Kidney epithelial cell (primary cell): ENCODE data around the gene PDE4B. TPM values are rescaled to one million over a fixed set of nuclear protein-coding genes. Genes with fewer than 3 reads are reported as not detected.
"Not testable (repeated sequence)": the region's sequence is repeated elsewhere in the genome, so short reads cannot be mapped to it uniquely, and the experiment has no call there.

ENCODE experiments used
- DNase-seq: peaks from one replicate; pipeline ENCODE4 v3.0.0-alpha.2; 2010; ENCODE audit warnings: low read depth
- H3K27me3 ChIP-seq: 2 replicates; pipeline ENCODE4 v1.6.0; 2011; ENCODE audit warnings: low read length; ENCODE audit not compliant: control insufficient read depth, insufficient read depth
- H3K36me3 ChIP-seq: 2 replicates; pipeline ENCODE4 v1.5.1; 2011; ENCODE audit warnings: low read length; ENCODE audit not compliant: control insufficient read depth, insufficient read depth
- H3K4me3 ChIP-seq: 2 replicates; pipeline ENCODE4 v1.5.1; 2011; ENCODE audit warnings: low read depth, mild to moderate bottlenecking, control low read depth, low read length
- CTCF ChIP-seq: IDR thresholded peaks from 2 replicates; pipeline ENCODE4 v1.5.1; 2011; ENCODE audit warnings: mild to moderate bottlenecking, moderate library complexity, low read length, control low read depth, inconsistent platforms; ENCODE audit not compliant: insufficient read depth, poor library complexity, severe bottlenecking
- total RNA-seq: library from RNA; depleted of rRNA; stranded (reverse); fragments of >200 nt; gene quantifications from 2 replicates; pipeline ENCODE4 v1.2.3, GENCODE V29; 2015

The PDE4B gene
- total RNA-seq, 1 donor from 2014 or later: 0.33 TPM

GRCh38 chr1:65844296-65844695 is 51.6 kb downstream of the PDE4B start:
- Histone ChIP-seq H3K36me3 (no peaks in the 10 kb centered on the region), H3K4me3 (no peak overlapping the region), H3K27me3 (no peaks in the 10 kb centered on the region)
- no peak for TF ChIP-seq CTCF
- DNase-seq: no peak

- Histone ChIP-seq H3K4me3 (no peak overlapping the region), H3K27me3 (no peaks in the 10 kb centered on the region), H3K36me3 (no peaks in the 10 kb centered on the region)
- TF ChIP-seq CTCF: no peak
- DNase-seq: no peak
Observed at GRCh38 chr1:65844821-65845534, 52.3 kb downstream of the PDE4B start.

- H3K27me3 ChIP-seq: no peaks in the 10 kb centered on the region
- H3K36me3 ChIP-seq: no peaks in the 10 kb centered on the region
- no peak for DNase-seq
- no peak overlapping the region for H3K4me3 ChIP-seq
- no peak for TF ChIP-seq CTCF
Observed at GRCh38 chr1:65845535-65846060, 52.9 kb downstream of the PDE4B start.

- no peak for DNase-seq
- Histone ChIP-seq H3K27me3 (no peaks in the 10 kb centered on the region), H3K4me3 (no peak overlapping the region), H3K36me3 (no peaks in the 10 kb centered on the region)
- TF ChIP-seq CTCF: no peak
Observed at GRCh38 chr1:65846866-65847265, 54.2 kb downstream of the PDE4B start.

- Histone ChIP-seq H3K4me3 (no peak overlapping the region), H3K27me3 (no peaks in the 10 kb centered on the region), H3K36me3 (no peaks in the 10 kb centered on the region)
- no peak for DNase-seq
- TF ChIP-seq CTCF: no peak
Observed at GRCh38 chr1:65850281-65850680, 57.6 kb downstream of the PDE4B start.

- not testable (repeated sequence) for H3K27me3 ChIP-seq, DNase-seq
Observed at GRCh38 chr1:65856591-65856990, 63.9 kb downstream of the PDE4B start.

More at GRCh38 chr1:65856591-65856990, 63.9 kb downstream of the PDE4B start:
- H3K36me3 ChIP-seq, H3K4me3 ChIP-seq: not testable (repeated sequence)
